HUDEP-2 (cell line): ENCODE results near the gene GJD4.

ENCODE experiments used
- DNase-seq, 76 experiments: peaks; one replicate each; lab custom pipeline; 2025; ENCODE audit not compliant: unreplicated experiment in 76 of 76; lab: John Stamatoyannopoulos, UW

GJD4 gene

DNA sequence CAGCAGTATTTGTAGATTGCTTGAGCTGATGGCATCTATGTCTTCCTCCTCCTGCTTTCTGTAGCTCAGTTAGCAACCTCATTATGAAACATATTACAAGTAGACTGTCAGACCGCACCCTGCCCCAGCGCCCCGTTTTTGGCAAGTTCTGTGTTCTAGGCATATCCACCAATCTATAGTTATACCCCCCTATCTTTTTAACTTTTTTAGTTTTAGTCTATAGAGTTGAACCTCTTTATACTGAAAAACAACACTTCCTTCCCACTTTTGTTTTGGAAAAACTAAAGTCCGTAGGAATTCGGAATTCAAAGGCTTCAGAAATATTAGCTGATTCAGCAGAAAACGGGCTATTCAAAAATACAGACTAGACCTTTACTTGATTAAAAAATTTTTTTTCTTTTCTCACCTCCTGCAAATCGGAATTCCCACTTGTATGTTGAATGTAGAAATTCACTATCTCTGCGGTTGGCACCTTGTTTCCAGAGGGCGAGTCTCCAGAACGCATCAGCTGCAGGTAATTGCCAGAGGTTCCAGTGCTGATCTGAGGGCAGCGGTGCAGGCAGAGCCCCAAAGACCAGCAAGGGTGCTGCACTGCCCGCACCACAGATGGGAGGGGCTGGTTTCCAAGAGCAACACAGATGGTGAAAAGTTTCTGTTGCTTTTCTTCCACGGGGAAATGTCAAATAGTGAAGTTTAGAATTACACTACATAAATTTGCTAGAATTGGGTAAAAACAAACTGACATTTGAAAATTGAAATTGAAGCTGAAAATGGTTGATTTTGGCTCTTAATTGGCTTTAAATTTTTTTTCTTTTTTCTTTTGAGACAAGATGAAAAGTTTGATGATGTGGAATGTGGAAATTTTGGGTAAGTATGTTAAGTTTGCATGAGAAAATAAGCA is 39.2 kb downstream of the GJD4 start:
- no peak for DNase-seq

- DNase-seq: no peak
Observed at GRCh38 chr10:35650894-35651293, 45.8 kb downstream of the GJD4 start.

- no peak for DNase-seq
Observed at GRCh38 chr10:35652824-35653223, 47.7 kb downstream of the GJD4 start.

GRCh38 chr10:35657621-35658020 is 52.5 kb downstream of the GJD4 start:
- no peak for DNase-seq
